ENCODE measurements around the gene SINHCAF. TPM values are rescaled to one million over a fixed set of nuclear protein-coding genes. Genes with fewer than 3 reads are reported as not detected.

The SINHCAF gene
- total RNA-seq, 1 donor from 2014 or later, result 176 TPM

- TF ChIP-seq, protein P1, sequence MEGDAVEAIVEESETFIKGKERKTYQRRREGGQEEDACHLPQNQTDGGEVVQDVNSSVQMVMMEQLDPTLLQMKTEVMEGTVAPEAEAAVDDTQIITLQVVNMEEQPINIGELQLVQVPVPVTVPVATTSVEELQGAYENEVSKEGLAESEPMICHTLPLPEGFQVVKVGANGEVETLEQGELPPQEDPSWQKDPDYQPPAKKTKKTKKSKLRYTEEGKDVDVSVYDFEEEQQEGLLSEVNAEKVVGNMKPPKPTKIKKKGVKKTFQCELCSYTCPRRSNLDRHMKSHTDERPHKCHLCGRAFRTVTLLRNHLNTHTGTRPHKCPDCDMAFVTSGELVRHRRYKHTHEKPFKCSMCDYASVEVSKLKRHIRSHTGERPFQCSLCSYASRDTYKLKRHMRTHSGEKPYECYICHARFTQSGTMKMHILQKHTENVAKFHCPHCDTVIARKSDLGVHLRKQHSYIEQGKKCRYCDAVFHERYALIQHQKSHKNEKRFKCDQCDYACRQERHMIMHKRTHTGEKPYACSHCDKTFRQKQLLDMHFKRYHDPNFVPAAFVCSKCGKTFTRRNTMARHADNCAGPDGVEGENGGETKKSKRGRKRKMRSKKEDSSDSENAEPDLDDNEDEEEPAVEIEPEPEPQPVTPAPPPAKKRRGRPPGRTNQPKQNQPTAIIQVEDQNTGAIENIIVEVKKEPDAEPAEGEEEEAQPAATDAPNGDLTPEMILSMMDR (conservative IDR thresholded peaks at IDR 0.05), result no peak
- no peak overlapping the region for H3K27ac Mint-ChIP-seq (ENCODE audit: unreplicated experiment)
- H3K9me3 Mint-ChIP-seq, result peaks cover 3% of the 10 kb centered on the region
- no peak for DNase-seq (ENCODE audit: low read depth, low spot score)
- peaks cover 44% of the 10 kb centered on the region for H3K36me3 Mint-ChIP-seq (ENCODE audit: low read depth)
- H3K4me3 Mint-ChIP-seq, result no peak overlapping the region
- H3K4me1 Mint-ChIP-seq, result no peaks in the 10 kb centered on the region
- H3K27me3 Mint-ChIP-seq (ENCODE audit: low read depth), result no peaks in the 10 kb centered on the region
Observed at GRCh38 chr12:31289441-31289840, 36.5 kb downstream of the SINHCAF start.

DNA sequence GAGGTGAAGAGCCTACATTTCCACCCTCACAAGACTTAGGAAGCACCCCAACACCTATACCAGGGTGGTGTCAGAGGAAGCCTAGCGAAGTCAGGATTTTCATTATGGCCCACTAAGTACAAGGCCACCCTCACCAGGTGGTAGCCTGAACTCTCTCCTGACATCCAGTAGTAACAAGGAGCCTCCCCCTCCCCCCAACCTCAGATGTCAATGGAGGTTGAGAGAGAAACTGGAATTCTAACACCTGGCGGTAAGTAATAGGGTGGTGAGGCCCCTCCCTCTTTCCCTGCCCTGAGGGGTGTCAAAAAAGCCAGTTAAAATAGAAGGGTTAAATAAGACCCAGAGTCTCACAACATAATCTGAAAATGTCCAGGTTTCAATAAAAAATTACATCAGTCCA is 37.6 kb downstream of the SINHCAF start:
- Mint-ChIP-seq H3K27ac (ENCODE audit: unreplicated experiment) (no peak overlapping the region), H3K27me3 (ENCODE audit: low read depth) (no peaks in the 10 kb centered on the region)
- TF ChIP-seq, protein P1 (conservative IDR thresholded peaks at IDR 0.05), result no peak

GRCh38 chr12:31280183-31280582 is 45.8 kb downstream of the SINHCAF start:
- Mint-ChIP-seq H3K9me3 (peaks cover 4% of the 10 kb centered on the region), H3K27ac (ENCODE audit: unreplicated experiment) (no peak overlapping the region), H3K36me3 (ENCODE audit: low read depth) (peaks cover 19% of the 10 kb centered on the region), H3K4me1 (peaks cover 21% of the 10 kb centered on the region), H3K27me3 (ENCODE audit: low read depth) (no peaks in the 10 kb centered on the region), H3K4me3 (no peak overlapping the region)
- DNase-seq (ENCODE audit: low read depth, low spot score), result no peak
- TF ChIP-seq, protein P1 (conservative IDR thresholded peaks at IDR 0.05), result no peak

More for the DNA sequence above, 37.6 kb downstream of the SINHCAF start:
- Mint-ChIP-seq H3K36me3 (ENCODE audit: low read depth) (peaks cover 45% of the 10 kb centered on the region), H3K4me3 (no peak overlapping the region), H3K4me1 (no peaks in the 10 kb centered on the region), H3K9me3 (peaks cover 4% of the 10 kb centered on the region)
- no peak for DNase-seq (ENCODE audit: low read depth, low spot score)

- TF ChIP-seq, protein P1 (conservative IDR thresholded peaks at IDR 0.05), result no peak
- Mint-ChIP-seq H3K4me3 (no peak overlapping the region), H3K4me1 (peaks cover 21% of the 10 kb centered on the region), H3K27me3 (ENCODE audit: low read depth) (no peaks in the 10 kb centered on the region), H3K9me3 (peaks cover under 1% of the 10 kb centered on the region), H3K36me3 (ENCODE audit: low read depth) (peaks cover 12% of the 10 kb centered on the region), H3K27ac (ENCODE audit: unreplicated experiment) (no peak overlapping the region)
- DNase-seq (ENCODE audit: low read depth, low spot score), result no peak
Observed at GRCh38 chr12:31279390-31279924, 46.5 kb downstream of the SINHCAF start.

DNA sequence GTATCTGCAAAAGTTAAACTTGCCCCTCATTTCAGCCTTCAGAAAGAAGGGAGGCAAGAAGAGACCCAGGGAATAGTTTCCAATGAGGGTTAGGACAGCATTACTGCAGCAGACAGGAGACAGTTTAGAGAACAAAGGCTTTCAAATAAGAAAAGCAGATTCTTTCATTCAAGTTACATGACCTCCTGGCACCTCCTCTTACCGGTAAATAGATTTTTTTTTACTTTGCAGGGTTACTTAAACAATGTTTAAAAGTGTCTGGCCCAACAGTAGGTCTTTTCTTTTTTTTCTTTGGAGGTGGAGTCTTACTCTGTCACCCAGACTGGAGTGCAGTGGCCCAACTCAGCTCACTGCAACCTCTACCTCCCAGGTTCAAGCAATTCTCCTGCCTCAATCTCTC is 47.1 kb downstream of the SINHCAF start:
- Mint-ChIP-seq H3K36me3 (ENCODE audit: low read depth) (peaks cover 10% of the 10 kb centered on the region), H3K27ac (ENCODE audit: unreplicated experiment) (no peak overlapping the region), H3K4me3 (no peak overlapping the region), H3K9me3 (no peaks in the 10 kb centered on the region), H3K4me1 (peaks cover 21% of the 10 kb centered on the region), H3K27me3 (ENCODE audit: low read depth) (no peaks in the 10 kb centered on the region)
- TF ChIP-seq, protein P1 (conservative IDR thresholded peaks at IDR 0.05), result no peak
- no peak for DNase-seq (ENCODE audit: low read depth, low spot score)

Measured in neural crest cell (in vitro differentiated cells).